Peyer's patch (tissue), 4 donors: ENCODE data around the gene MYO1B. TPM values are rescaled to one million over a fixed set of nuclear protein-coding genes. Genes with fewer than 3 reads are reported as not detected.

Experiments
- DNase-seq, 3 donors: peaks; one replicate each; pipeline ENCODE4 v3.0.0-alpha.2; 2017 to 2019
- H3K27ac ChIP-seq, 4 donors: fragments of 200-600 bp; sonication (generic); one replicate each; pipeline ENCODE4 v1.5.1; 2016 to 2019
- H3K27me3 ChIP-seq, 2 donors: fragments of 200-600 bp; sonication (generic); one replicate each; pipeline ENCODE4 v1.5.1; 2019
- H3K36me3 ChIP-seq, 3 donors: fragments of 200-600 bp; sonication (generic); one replicate each; pipeline ENCODE4 v1.5.1; 2016 to 2019
- H3K4me1 ChIP-seq, 4 donors: fragments of 200-600 bp; sonication (generic); one replicate each; pipeline ENCODE4 v1.5.1; 2016 to 2019
- H3K4me3 ChIP-seq, 4 donors: fragments of 200-600 bp; sonication (generic); 1 replicate in 3 of 4; 2 replicates in 1 of 4; pipeline ENCODE4 v1.5.1; 2016 to 2019; ENCODE audit warnings: mild to moderate bottlenecking in 1 of 4
- H3K9me3 ChIP-seq, 4 donors: fragments of 200-600 bp; sonication (generic); one replicate each; pipeline ENCODE4 v1.5.1; 2016 to 2019; ENCODE audit warnings: mild to moderate bottlenecking in 1 of 4
- POLR2A ChIP-seq, 2 donors: fragments of 450-650 bp; IDR thresholded peaks; one replicate each; pipeline ENCODE4 v1.5.1; 2017; ENCODE audit warnings: antibody characterized with exemption in 2 of 2, mild to moderate bottlenecking in 2 of 2, moderate library complexity in 2 of 2
- total RNA-seq, 4 donors: library from RNA; depleted of rRNA; stranded (reverse); fragments of >200 nt; gene quantifications; one replicate each; pipeline ENCODE4 v1.1.0, GENCODE V29; 2016
- TF ChIP-seq, protein P1 (sequence below), 6 experiments: fragments of 450-650 bp in 4 of 6; fragments of 200-600 bp in 2 of 6; sonication (generic) in 1 of 6; IDR thresholded peaks; one replicate each; pipeline ENCODE4 v1.5.1; 2017 to 2019; ENCODE audit warnings: antibody characterized with exemption in 6 of 6, mild to moderate bottlenecking in 3 of 6, moderate library complexity in 1 of 6

The MYO1B gene
- total RNA-seq, 4 donors from 2014 or later, result 13.1 to 25.5 (median 19.4) TPM

DNA sequence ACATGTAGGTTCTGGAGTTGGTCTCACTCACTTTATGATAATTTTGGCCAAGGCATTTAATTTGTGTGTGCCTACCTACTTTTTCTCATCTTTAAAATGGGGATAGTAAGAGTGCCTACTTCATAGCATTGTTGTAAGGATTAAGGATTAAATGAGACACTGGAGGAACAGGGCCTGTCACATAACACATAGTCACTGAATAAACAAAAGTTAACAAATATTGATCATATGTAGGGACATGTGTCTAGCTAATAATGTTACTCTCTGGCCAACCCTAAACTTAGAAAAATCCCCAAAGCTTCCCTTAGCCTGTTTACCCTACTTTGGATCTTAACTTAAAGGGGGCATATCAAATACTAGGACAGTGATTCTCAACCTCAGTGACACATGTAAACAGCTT, 169.9 kb downstream of the MYO1B start:
- no peak for DNase-seq
- Histone ChIP-seq H3K4me1 (peaks cover 0 to 5% (median 0%) of the 10 kb centered on the region in 4 donors), H3K9me3 (no peaks in the 10 kb centered on the region), H3K4me3 (no peak overlapping the region), H3K36me3 (peaks cover 0 to 1% (median 0%) of the 10 kb centered on the region in 3 donors), H3K27me3 (no peaks in the 10 kb centered on the region), H3K27ac (no peak overlapping the region)
- TF ChIP-seq POLR2A (IDR thresholded peaks at IDR 0.05), result no peak
- TF ChIP-seq, protein P1, sequence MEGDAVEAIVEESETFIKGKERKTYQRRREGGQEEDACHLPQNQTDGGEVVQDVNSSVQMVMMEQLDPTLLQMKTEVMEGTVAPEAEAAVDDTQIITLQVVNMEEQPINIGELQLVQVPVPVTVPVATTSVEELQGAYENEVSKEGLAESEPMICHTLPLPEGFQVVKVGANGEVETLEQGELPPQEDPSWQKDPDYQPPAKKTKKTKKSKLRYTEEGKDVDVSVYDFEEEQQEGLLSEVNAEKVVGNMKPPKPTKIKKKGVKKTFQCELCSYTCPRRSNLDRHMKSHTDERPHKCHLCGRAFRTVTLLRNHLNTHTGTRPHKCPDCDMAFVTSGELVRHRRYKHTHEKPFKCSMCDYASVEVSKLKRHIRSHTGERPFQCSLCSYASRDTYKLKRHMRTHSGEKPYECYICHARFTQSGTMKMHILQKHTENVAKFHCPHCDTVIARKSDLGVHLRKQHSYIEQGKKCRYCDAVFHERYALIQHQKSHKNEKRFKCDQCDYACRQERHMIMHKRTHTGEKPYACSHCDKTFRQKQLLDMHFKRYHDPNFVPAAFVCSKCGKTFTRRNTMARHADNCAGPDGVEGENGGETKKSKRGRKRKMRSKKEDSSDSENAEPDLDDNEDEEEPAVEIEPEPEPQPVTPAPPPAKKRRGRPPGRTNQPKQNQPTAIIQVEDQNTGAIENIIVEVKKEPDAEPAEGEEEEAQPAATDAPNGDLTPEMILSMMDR (IDR thresholded peaks at IDR 0.05), result no peak

DNA sequence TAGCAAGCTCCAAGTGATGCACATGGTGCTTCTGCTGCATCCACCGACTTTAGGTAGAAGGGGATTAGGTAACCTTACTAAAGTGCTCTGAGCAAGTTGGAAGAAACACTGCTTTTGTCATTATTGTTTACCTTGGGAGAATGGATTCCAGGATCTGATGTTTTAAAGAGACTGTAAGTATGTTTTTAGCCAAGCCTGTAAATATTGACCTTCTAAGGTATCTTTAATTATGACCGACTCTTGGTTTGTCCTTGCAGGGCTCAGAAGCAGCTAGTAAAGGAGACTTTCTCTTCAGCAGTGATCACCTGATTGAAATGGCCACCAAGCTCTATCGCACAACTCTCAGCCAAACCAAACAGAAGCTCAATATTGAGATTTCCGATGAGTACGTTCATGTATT, 170.7 kb downstream of the MYO1B start:
- TF ChIP-seq, protein P1 (IDR thresholded peaks at IDR 0.05), result no peak
- no peak for TF ChIP-seq POLR2A (IDR thresholded peaks at IDR 0.05)
- Histone ChIP-seq H3K4me3 (no peak overlapping the region), H3K36me3 (no peaks in the 10 kb centered on the region), H3K9me3 (no peaks in the 10 kb centered on the region), H3K27me3 (no peaks in the 10 kb centered on the region), H3K27ac (no peak overlapping the region), H3K4me1 (peaks cover 0 to 5% (median 0%) of the 10 kb centered on the region in 4 donors)
- no peak for DNase-seq

DNA sequence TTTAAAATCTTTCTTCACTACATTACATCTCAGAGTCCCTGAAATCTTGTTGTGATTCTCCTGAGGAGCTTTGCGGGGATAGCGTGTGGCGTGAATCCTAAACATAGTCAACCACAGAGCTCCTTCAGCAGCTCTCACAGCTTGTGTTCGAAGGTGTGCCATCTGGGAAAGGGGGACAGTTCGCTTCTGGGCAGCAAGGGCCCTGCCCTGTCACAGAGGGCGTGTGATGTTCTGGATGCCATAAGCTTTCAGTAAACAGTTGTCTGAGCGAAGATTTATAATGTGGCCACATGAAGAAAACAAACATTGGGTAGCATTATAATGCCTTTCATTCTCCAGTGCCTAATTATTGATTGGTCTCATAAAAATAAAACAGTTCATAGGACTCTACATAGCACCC, 172.5 kb downstream of the MYO1B start:
- H3K4me1 ChIP-seq, result peaks cover 0 to 5% (median 0%) of the 10 kb centered on the region in 4 donors
- DNase-seq, result peak in 1 of 3 donors; percentile 54
- TF ChIP-seq, protein P1 (IDR thresholded peaks at IDR 0.05), result no peak
- TF ChIP-seq POLR2A (IDR thresholded peaks at IDR 0.05), result no peak
- peak overlapping the region in 3 of 4 donors; percentile 12 to 51 (median 14) for H3K27ac ChIP-seq
- H3K9me3 ChIP-seq, result no peaks in the 10 kb centered on the region
- H3K4me3 ChIP-seq, result no peak overlapping the region
- H3K36me3 ChIP-seq, result no peaks in the 10 kb centered on the region
- no peaks in the 10 kb centered on the region for H3K27me3 ChIP-seq

DNA sequence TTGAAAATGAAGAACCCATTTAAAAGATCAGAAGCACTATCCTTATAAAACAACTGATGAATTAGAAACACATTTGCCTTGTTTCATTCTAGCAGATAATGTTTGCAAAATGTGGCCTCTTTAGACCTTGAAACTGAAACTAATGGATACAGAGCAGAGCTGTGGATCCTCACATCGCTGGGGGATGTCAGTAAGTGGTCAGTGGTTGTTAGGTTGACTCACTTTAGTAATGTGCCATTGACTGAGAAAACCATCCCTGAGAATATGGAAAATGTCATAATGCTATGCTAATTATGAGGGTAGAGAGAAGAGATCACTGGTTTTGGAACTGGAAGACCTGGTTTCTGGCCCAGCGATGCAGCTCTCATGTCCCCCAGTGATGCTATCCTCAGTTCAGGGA, 176.7 kb downstream of the MYO1B start:
- no peaks in the 10 kb centered on the region for H3K36me3 ChIP-seq
- H3K4me3 ChIP-seq, result no peak overlapping the region

DNA sequence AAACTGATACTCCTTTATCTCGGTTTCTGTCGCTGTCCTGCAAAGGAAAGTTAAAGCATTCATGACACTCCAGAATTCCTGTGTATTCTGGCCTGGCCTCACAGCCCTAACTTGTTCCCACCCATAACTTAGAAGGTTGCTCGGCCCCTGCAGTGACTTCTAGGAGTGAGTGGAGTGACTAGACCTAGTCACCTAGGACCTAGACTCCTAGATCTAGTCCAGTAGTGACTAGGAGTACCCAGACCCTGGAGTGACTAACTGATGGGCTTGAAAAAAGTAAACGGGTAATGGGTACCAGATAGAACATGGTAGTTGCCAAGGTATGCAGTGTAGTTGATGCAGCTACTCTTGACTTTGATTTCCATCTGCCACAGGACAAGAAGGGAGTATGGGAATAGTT, 181.8 kb downstream of the MYO1B start:
- no peak for DNase-seq
- H3K4me3 ChIP-seq, result no peak overlapping the region
- TF ChIP-seq, protein P1 (IDR thresholded peaks at IDR 0.05), result no peak
- TF ChIP-seq POLR2A (IDR thresholded peaks at IDR 0.05), result no peak
- no peaks in the 10 kb centered on the region for H3K9me3 ChIP-seq
- no peaks in the 10 kb centered on the region for H3K27me3 ChIP-seq
- H3K36me3 ChIP-seq, result no peaks in the 10 kb centered on the region
- H3K27ac ChIP-seq, result no peak overlapping the region
- no peaks in the 10 kb centered on the region for H3K4me1 ChIP-seq

More for the DNA sequence above, 176.7 kb downstream of the MYO1B start:
- Histone ChIP-seq H3K4me1 (peaks cover 0 to 5% (median 0%) of the 10 kb centered on the region in 4 donors), H3K27me3 (no peaks in the 10 kb centered on the region), H3K9me3 (no peaks in the 10 kb centered on the region), H3K27ac (no peak overlapping the region)
- TF ChIP-seq, protein P1 (IDR thresholded peaks at IDR 0.05), result no peak
- no peak for TF ChIP-seq POLR2A (IDR thresholded peaks at IDR 0.05)
- no peak for DNase-seq

DNA sequence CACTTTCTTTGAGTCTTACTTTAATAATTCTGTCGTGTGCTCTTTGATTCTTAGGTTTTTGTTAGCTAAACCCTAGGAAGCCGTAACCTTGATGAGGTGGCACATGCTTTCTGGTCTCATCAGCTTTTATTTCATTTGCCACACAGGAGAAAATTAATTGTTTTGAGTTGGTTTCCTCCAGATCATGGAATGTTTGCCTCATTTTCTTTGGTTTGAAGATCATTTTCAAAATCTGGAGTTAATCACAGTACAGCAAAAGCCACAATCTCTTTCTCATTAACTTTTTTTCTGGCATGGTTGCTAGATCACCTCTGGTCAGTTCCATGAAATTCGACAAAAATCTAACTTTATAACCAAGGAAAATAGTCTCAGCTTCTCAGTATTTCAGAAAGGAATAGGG, 182.9 kb downstream of the MYO1B start:
- Histone ChIP-seq H3K4me1 (no peaks in the 10 kb centered on the region), H3K27me3 (no peaks in the 10 kb centered on the region), H3K4me3 (no peak overlapping the region), H3K27ac (no peak overlapping the region), H3K9me3 (no peaks in the 10 kb centered on the region), H3K36me3 (no peaks in the 10 kb centered on the region)
- no peak for DNase-seq
- no peak for TF ChIP-seq POLR2A (IDR thresholded peaks at IDR 0.05)
- TF ChIP-seq, protein P1 (IDR thresholded peaks at IDR 0.05), result no peak
